CD4-positive, CD25-positive, alpha-beta regulatory T cell (primary cell): ENCODE data around the gene IGFL3. TPM values are rescaled to one million over a fixed set of nuclear protein-coding genes. Genes with fewer than 3 reads are reported as not detected.

Source experiments
- ATAC-seq, 2 donors: fragments of 150-1000 bp; cut with Tn5 transposase; one replicate each; pipeline ENCODE4 v1.10.0; 2021; ENCODE audit warnings: low read depth in 2 of 2, moderate number of reproducible peaks in 2 of 2, moderate library complexity in 1 of 2
- DNase-seq, 3 donors: peaks; one replicate each; pipeline versions ENCODE4 v3.0.0 to v3.0.0-alpha.2; 2012 to 2022; ENCODE audit warnings: mixed read lengths in 1 of 3
- H3K27ac ChIP-seq: one replicate; pipeline ENCODE4 v1.7.0; 2013; ENCODE audit warnings: mild to moderate bottlenecking, low read length; ENCODE audit not compliant: insufficient read depth, poor library complexity, severe bottlenecking
- H3K27me3 ChIP-seq: one replicate; pipeline ENCODE4 v1.7.0; 2013; ENCODE audit warnings: low read length; ENCODE audit not compliant: control insufficient read depth, insufficient read depth
- H3K36me3 ChIP-seq: one replicate; pipeline ENCODE4 v1.7.0; 2013; ENCODE audit warnings: mild to moderate bottlenecking, low read length, moderate library complexity; ENCODE audit not compliant: control insufficient read depth, insufficient read depth
- H3K4me1 ChIP-seq: 2 replicates; pipeline ENCODE4 v1.7.0; 2013; ENCODE audit warnings: mild to moderate bottlenecking, low read length; ENCODE audit not compliant: insufficient read depth, control insufficient read depth, poor library complexity, severe bottlenecking
- H3K4me3 ChIP-seq: one replicate; pipeline ENCODE4 v1.7.0; 2013; ENCODE audit warnings: low read depth, mild to moderate bottlenecking, low read length, moderate library complexity
- H3K9me3 ChIP-seq, 2 experiments: 1 replicate in 1 of 2; 2 replicates in 1 of 2; pipeline ENCODE4 v1.7.0; 2013; ENCODE audit warnings: low read length in 2 of 2, mild to moderate bottlenecking in 1 of 2, moderate library complexity in 1 of 2; ENCODE audit not compliant: control insufficient read depth in 2 of 2
- H3K27ac Mint-ChIP-seq, 3 donors: one replicate each; pipeline ENCODE4 v1.8.0; 2020 to 2022; ENCODE audit warnings: mild to moderate bottlenecking in 3 of 3, mixed read lengths in 3 of 3, moderate library complexity in 2 of 3
- H3K27me3 Mint-ChIP-seq: one replicate; pipeline ENCODE4 v1.8.0; 2022; ENCODE audit warnings: mild to moderate bottlenecking, mixed read lengths
- H3K36me3 Mint-ChIP-seq: one replicate; pipeline ENCODE4 v1.8.0; 2020; ENCODE audit warnings: mixed read lengths
- H3K4me1 Mint-ChIP-seq, 4 donors: one replicate each; pipeline ENCODE4 v1.8.0; 2020 to 2022; ENCODE audit warnings: mixed read lengths in 4 of 4, mild to moderate bottlenecking in 1 of 4
- H3K4me3 Mint-ChIP-seq, 4 donors: one replicate each; pipeline ENCODE4 v1.8.0; 2020 to 2022; ENCODE audit warnings: mild to moderate bottlenecking in 4 of 4, mixed read lengths in 4 of 4, moderate library complexity in 3 of 4
- H3K9me3 Mint-ChIP-seq, 7 donors: one replicate each; pipeline ENCODE4 v1.8.0; 2020 to 2022; ENCODE audit warnings: mixed read lengths in 7 of 7, mild to moderate bottlenecking in 3 of 7, moderate library complexity in 2 of 7
- polyA plus RNA-seq, 4 donors: library from polyadenylated mRNA; unstranded; fragments of 300-500 nt; fragmentation: Illumina TruSeq; gene quantifications; one replicate each; pipeline ENCODE4 v1.2.3, GENCODE V29; 2021
- total RNA-seq: library from RNA; stranded (reverse); gene quantifications from one replicate; pipeline ENCODE4 v1.2.3, GENCODE V29; 2022

The IGFL3 gene
- total and polyA plus RNA-seq, 5 donors from 2014 or later = not detected

DNA sequence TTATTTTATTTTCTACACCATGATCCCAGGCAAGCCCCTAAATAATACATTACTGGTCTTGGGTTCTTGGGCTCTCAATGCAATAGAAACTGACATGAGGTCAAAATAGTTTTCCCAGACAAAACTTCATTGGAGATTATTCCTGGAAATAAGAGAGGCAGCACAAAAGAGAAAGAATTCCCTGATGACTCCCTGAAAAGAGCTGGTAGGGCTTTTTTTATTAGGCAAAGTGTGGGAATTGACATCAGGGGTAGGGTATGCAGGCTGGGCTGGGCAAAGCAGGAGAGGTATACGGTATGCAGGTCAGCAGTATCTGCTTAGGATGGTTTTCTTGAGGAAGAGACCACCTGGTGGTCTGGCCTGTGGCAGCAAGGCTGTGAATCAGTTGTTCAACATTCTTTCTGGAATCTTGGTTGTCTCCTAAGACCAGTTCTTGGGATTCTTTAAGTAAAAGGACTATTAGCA lies 9.3 kb upstream of the IGFL3 start:
- H3K9me3 Mint-ChIP-seq = peaks cover 0 to 2% (median 0%) of the 10 kb centered on the region in 7 donors
- DNase-seq = no peak
- H3K4me1 Mint-ChIP-seq = no peaks in the 10 kb centered on the region
- no peak overlapping the region for H3K4me3 Mint-ChIP-seq
- no peak overlapping the region for H3K27ac ChIP-seq
- H3K4me3 ChIP-seq = no peak overlapping the region
- H3K27me3 ChIP-seq = peaks cover 18% of the 10 kb centered on the region
- H3K4me1 ChIP-seq = no peaks in the 10 kb centered on the region
- peaks cover 25% of the 10 kb centered on the region for H3K27me3 Mint-ChIP-seq
- ATAC-seq = no peak
- no peaks in the 10 kb centered on the region for H3K9me3 ChIP-seq
- no peaks in the 10 kb centered on the region for H3K36me3 ChIP-seq
- no peaks in the 10 kb centered on the region for H3K36me3 Mint-ChIP-seq
- no peak overlapping the region for H3K27ac Mint-ChIP-seq

DNA sequence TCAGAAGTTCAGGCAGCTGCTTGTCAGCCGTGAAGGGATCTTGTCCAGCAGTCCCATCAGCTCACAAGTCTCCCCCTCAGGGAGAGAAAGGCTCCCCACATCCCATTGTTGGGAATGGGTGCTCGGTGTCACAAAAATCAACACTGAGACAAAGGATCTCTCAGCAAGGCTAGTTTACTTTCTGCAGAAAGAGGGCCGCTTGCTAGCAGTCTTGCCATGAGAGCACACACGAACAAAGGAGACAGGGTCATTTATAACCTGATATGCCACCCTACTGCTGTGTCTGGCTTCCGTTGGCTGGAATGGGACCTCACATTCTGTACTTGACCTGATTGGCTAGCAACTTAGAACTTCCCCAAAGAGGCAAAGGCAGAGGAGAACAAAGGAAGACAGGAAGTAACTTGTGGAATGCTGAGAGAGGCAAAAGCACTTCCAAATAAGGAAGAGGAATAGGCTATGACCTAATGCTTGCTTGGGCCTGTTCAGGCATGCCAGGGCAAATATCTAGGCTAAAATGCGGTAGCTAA lies 8.7 kb upstream of the IGFL3 start:
- Histone ChIP-seq H3K27me3 (peaks cover 18% of the 10 kb centered on the region), H3K4me3 (no peak overlapping the region), H3K36me3 (no peaks in the 10 kb centered on the region), H3K9me3 (no peaks in the 10 kb centered on the region), H3K4me1 (no peaks in the 10 kb centered on the region), H3K27ac (no peak overlapping the region)
- Mint-ChIP-seq H3K9me3 (peaks cover 0 to 2% (median 0%) of the 10 kb centered on the region in 7 donors), H3K27me3 (peaks cover 25% of the 10 kb centered on the region), H3K4me3 (no peak overlapping the region), H3K4me1 (no peaks in the 10 kb centered on the region), H3K27ac (no peak overlapping the region), H3K36me3 (no peaks in the 10 kb centered on the region)
- peak in 1 of 3 donors; percentile 4 for DNase-seq
- no peak for ATAC-seq

DNA sequence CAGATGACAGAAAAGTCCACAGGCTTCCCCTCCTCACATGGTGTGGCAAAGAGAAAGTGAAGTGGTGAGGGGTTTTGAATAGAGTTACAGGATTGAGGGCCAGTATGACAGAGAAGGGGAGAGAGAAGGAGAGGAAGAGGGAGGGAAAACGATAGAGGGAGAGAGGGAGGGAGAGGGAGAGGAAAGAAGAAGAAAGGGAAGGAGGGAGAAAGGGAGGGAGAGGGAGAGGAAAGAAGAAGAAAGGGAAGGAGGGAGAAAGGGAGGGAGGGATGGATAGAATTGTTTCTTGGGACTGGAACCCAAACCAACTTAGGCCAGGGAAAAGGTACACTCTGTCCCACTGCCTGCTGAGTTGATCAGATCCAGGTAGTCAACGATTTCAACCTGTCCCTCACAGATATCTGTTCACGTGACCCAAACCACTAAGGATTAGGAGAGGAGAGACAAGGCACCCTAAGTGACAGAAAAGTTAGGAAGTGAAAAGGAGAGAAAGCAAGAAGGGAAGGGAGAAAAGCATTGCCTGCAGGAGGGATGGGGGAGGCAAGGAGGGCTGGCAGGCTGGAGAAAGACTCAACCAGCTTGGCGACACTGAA lies 8.1 kb upstream of the IGFL3 start:
- no peak overlapping the region for H3K4me3 Mint-ChIP-seq
- H3K36me3 Mint-ChIP-seq = no peaks in the 10 kb centered on the region
- no peak for ATAC-seq
- no peak overlapping the region for H3K27ac ChIP-seq
- no peaks in the 10 kb centered on the region for H3K4me1 ChIP-seq
- H3K4me1 Mint-ChIP-seq = no peaks in the 10 kb centered on the region
- peaks cover 14% of the 10 kb centered on the region for H3K27me3 ChIP-seq
- no peak overlapping the region for H3K27ac Mint-ChIP-seq
- H3K36me3 ChIP-seq = no peaks in the 10 kb centered on the region
- peaks cover 0 to 4% (median 0%) of the 10 kb centered on the region in 7 donors for H3K9me3 Mint-ChIP-seq
- no peak overlapping the region for H3K4me3 ChIP-seq
- H3K9me3 ChIP-seq = no peaks in the 10 kb centered on the region
- peaks cover 30% of the 10 kb centered on the region for H3K27me3 Mint-ChIP-seq
- no peak for DNase-seq

DNA sequence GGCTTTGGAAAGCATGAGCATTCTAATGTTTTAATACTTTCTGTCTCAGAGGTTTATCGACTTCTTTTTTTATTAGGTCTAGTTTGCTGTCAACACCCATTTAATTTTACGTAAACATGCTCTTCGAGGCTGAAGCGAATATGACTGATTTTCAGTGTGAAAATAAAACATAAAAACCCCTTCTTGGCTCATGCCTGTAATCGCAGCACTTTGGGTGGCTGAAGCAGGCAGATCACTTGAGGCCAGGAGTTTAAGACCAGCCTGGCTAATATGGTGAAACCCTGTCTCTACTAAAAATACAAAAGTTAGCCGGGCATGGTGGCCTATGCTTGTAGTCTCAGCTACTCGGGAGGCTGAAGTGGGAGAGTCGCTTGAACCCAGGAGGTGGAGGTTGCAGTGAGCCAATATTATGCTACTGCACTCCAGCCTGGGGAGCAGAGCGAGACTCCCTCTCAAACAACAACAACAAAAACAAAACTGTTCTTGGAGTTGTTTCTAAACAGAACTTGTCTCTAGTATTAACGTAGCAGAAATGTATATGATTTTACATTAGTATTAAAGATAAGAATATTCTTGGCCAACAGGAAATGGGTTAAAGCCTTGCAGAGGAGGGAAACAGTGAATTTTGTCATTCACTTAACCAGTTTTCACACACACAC lies 7.1 kb upstream of the IGFL3 start:
- H3K36me3 ChIP-seq = no peaks in the 10 kb centered on the region
- H3K27me3 ChIP-seq = peaks cover 15% of the 10 kb centered on the region
- Mint-ChIP-seq H3K36me3 (no peaks in the 10 kb centered on the region), H3K27ac (no peak overlapping the region), H3K4me3 (no peak overlapping the region), H3K4me1 (no peaks in the 10 kb centered on the region), H3K27me3 (peaks cover 30% of the 10 kb centered on the region), H3K9me3 (peaks cover 0 to 4% (median 0%) of the 10 kb centered on the region in 7 donors)
- ATAC-seq (no peak), DNase-seq (no peak)
- no peaks in the 10 kb centered on the region for H3K9me3 ChIP-seq
- no peak overlapping the region for H3K27ac ChIP-seq
- no peaks in the 10 kb centered on the region for H3K4me1 ChIP-seq
- no peak overlapping the region for H3K4me3 ChIP-seq

- Mint-ChIP-seq H3K4me1 (no peaks in the 10 kb centered on the region), H3K27ac (no peak overlapping the region), H3K27me3 (peaks cover 29% of the 10 kb centered on the region), H3K9me3 (peaks cover 0 to 4% (median 0%) of the 10 kb centered on the region in 7 donors), H3K36me3 (no peaks in the 10 kb centered on the region), H3K4me3 (no peak overlapping the region)
- Histone ChIP-seq H3K4me3 (no peak overlapping the region), H3K9me3 (no peaks in the 10 kb centered on the region), H3K36me3 (no peaks in the 10 kb centered on the region), H3K27ac (no peak overlapping the region), H3K27me3 (peaks cover 9% of the 10 kb centered on the region), H3K4me1 (no peaks in the 10 kb centered on the region)
- ATAC-seq (no peak), DNase-seq (no peak)
Observed at GRCh38 chr19:46126086-46126580, 1.6 kb upstream of the IGFL3 start.

DNA sequence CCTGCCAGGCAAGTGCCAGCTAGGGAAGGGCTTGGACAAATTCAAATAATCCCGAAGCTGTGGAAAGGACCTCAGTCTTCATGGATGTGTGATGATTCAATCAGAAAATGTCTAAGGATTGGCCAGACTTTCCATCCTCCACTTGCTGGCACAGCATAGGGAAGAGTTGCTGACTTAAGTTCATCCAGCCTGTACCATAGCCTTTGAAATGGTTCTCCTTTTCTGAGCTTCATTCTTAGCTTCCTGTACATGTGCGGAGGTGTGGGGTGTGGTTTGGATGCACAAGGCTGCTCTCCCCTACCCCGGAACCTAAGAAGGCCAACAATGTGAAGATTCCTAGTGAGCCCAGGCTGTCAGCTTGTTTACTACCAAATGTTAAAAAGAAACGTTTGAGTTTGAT lies 959 bp upstream of the IGFL3 start:
- no peak overlapping the region for H3K4me3 Mint-ChIP-seq
- Histone ChIP-seq H3K36me3 (no peaks in the 10 kb centered on the region), H3K9me3 (no peaks in the 10 kb centered on the region), H3K27ac (no peak overlapping the region), H3K27me3 (peaks cover 9% of the 10 kb centered on the region), H3K4me3 (no peak overlapping the region), H3K4me1 (no peaks in the 10 kb centered on the region)
- H3K4me1 Mint-ChIP-seq = no peaks in the 10 kb centered on the region
- no peak overlapping the region for H3K27ac Mint-ChIP-seq
- H3K36me3 Mint-ChIP-seq = no peaks in the 10 kb centered on the region
- DNase-seq = no peak
- ATAC-seq = no peak
- H3K9me3 Mint-ChIP-seq = peaks cover 0 to 4% (median 0%) of the 10 kb centered on the region in 7 donors
- peaks cover 31% of the 10 kb centered on the region for H3K27me3 Mint-ChIP-seq

GRCh38 chr19:46118136-46118535 lies 6.4 kb downstream of the IGFL3 start:
- H3K4me1 Mint-ChIP-seq = no peaks in the 10 kb centered on the region
- no peak overlapping the region for H3K4me3 Mint-ChIP-seq
- H3K9me3 Mint-ChIP-seq = no peaks in the 10 kb centered on the region
- DNase-seq = no peak
- Histone ChIP-seq H3K4me1 (no peaks in the 10 kb centered on the region), H3K27me3 (peaks cover 7% of the 10 kb centered on the region), H3K4me3 (no peak overlapping the region), H3K27ac (no peak overlapping the region), H3K9me3 (no peaks in the 10 kb centered on the region), H3K36me3 (no peaks in the 10 kb centered on the region)
- no peak for ATAC-seq
- H3K27me3 Mint-ChIP-seq = peaks cover 27% of the 10 kb centered on the region
- no peaks in the 10 kb centered on the region for H3K36me3 Mint-ChIP-seq
- no peak overlapping the region for H3K27ac Mint-ChIP-seq
